HepG2 (cell line): Measurements from ENCODE around the gene SYNGR4. TPM values are rescaled to one million over a fixed set of nuclear protein-coding genes. Genes with fewer than 3 reads are reported as not detected.

ENCODE experiments used
- BHLHE40 ChIP-seq: IDR thresholded peaks from 2 replicates; pipeline ENCODE4 v1.6.1; 2011; ENCODE audit warnings: low read length, improper control_type of control experiment
- GFI1 ChIP-seq: sonication (generic); formaldehyde crosslinking; IDR thresholded peaks from 2 replicates; pipeline ENCODE4 v1.5.0; 2020; ENCODE audit warnings: missing genetic modification reagents, mild to moderate bottlenecking, borderline replicate concordance
- KMT2A ChIP-seq: sonication (generic); formaldehyde crosslinking; IDR thresholded peaks from 2 replicates; pipeline ENCODE4 v1.4.0; 2020; ENCODE audit warnings: missing genetic modification reagents
- NONO ChIP-seq, 2 experiments: fragments of 450-650 bp in 1 of 2; sonication (generic) in 1 of 2; formaldehyde crosslinking in 1 of 2; IDR thresholded peaks in 1 of 2; conservative IDR thresholded peaks in 1 of 2; 2 replicates each; pipeline versions ENCODE4 v1.6.1 to v1.8.0; 2017 to 2022; ENCODE audit warnings: mild to moderate bottlenecking in 1 of 2, missing genetic modification reagents in 1 of 2, moderate library complexity in 1 of 2
- PAF1 ChIP-seq: IDR thresholded peaks from 2 replicates; pipeline ENCODE4 v1.6.1; 2016; ENCODE audit warnings: missing genetic modification reagents, missing compliant biosample characterization
- RFXANK ChIP-seq: IDR thresholded peaks from 2 replicates; pipeline ENCODE4 v1.6.1; 2016
- SMAD3 ChIP-seq: sonication (generic); formaldehyde crosslinking; IDR thresholded peaks from 2 replicates; pipeline ENCODE4 v1.4.0; 2020; ENCODE audit warnings: missing genetic modification reagents
- SP140L ChIP-seq: sonication (generic); formaldehyde crosslinking; IDR thresholded peaks from 2 replicates; pipeline ENCODE4 v1.4.0; 2020; ENCODE audit warnings: missing genetic modification reagents, borderline replicate concordance
- TARDBP ChIP-seq: sonication (generic); formaldehyde crosslinking; IDR thresholded peaks from 2 replicates; pipeline ENCODE4 v1.8.0; 2022; ENCODE audit warnings: mild to moderate bottlenecking, missing genetic modification reagents
- TCF7 ChIP-seq: sonication (generic); IDR thresholded peaks from 2 replicates; pipeline ENCODE4 v1.6.1; 2016; ENCODE audit warnings: antibody characterized with exemption, low read depth
- ZBTB20 ChIP-seq: sonication (generic); formaldehyde crosslinking; IDR thresholded peaks from 2 replicates; pipeline ENCODE4 v1.8.1; 2023; ENCODE audit warnings: missing genetic modification reagents, low read depth, mild to moderate bottlenecking, borderline replicate concordance
- ZBTB40 ChIP-seq, 2 experiments: fragments of 450-650 bp in 1 of 2; sonication (generic) in 1 of 2; formaldehyde crosslinking in 1 of 2; IDR thresholded peaks; 2 replicates each; pipeline versions ENCODE4 v1.6.1 to v1.8.0; 2016 to 2022; ENCODE audit warnings: antibody characterized with exemption in 1 of 2, mild to moderate bottlenecking in 1 of 2, missing genetic modification reagents in 1 of 2
- ZEB1 ChIP-seq: IDR thresholded peaks from 2 replicates; pipeline ENCODE4 v1.6.1; 2012; ENCODE audit warnings: mild to moderate bottlenecking, low read depth, inconsistent platforms; ENCODE audit not compliant: insufficient replicate concordance
- ZFP36 ChIP-seq: fragments of 150-350 bp; IDR thresholded peaks from 2 replicates; pipeline ENCODE4 v1.6.1; 2018; ENCODE audit warnings: borderline replicate concordance, low read length, low read depth; ENCODE audit not compliant: partially characterized antibody
- ZNF124 ChIP-seq: sonication (generic); formaldehyde crosslinking; IDR thresholded peaks from 2 replicates; pipeline ENCODE4 v1.4.0; 2020; ENCODE audit warnings: missing genetic modification reagents
- ZNF224 ChIP-seq: sonication (generic); formaldehyde crosslinking; IDR thresholded peaks from 2 replicates; pipeline ENCODE4 v1.5.0; 2020; ENCODE audit warnings: mild to moderate bottlenecking, missing genetic modification reagents
- ZNF691 ChIP-seq: sonication (generic); formaldehyde crosslinking; IDR thresholded peaks from 2 replicates; pipeline ENCODE4 v1.4.0; 2020; ENCODE audit warnings: missing genetic modification reagents, low read depth, mild to moderate bottlenecking, borderline replicate concordance
- ZNF768 ChIP-seq: sonication (generic); formaldehyde crosslinking; IDR thresholded peaks from 2 replicates; pipeline ENCODE4 v1.4.0; 2020; ENCODE audit warnings: missing genetic modification reagents
- ZNF782 ChIP-seq: sonication (generic); formaldehyde crosslinking; IDR thresholded peaks from 2 replicates; pipeline ENCODE4 v1.4.0; 2020; ENCODE audit warnings: missing genetic modification reagents, mild to moderate bottlenecking, borderline replicate concordance
- polyA plus RNA-seq, 8 experiments: library from polyadenylated mRNA; depleted of rRNA in 3 of 8; stranded (reverse) in 7 of 8; unstranded in 1 of 8; fragments of >200 nt; fragmentation: Illumina TruSeq in 4 of 8; extraction: Trizol in 4 of 8; gene quantifications; 2 replicates each; pipeline versions ENCODE4 v1.2.1 to v1.2.3, GENCODE V29; 2011 to 2016; ENCODE audit warnings: low read depth in 4 of 8, missing spikeins in 1 of 8, mixed read lengths in 1 of 8; ENCODE audit not compliant: insufficient read depth in 1 of 8
- total RNA-seq, 5 experiments: library from RNA; depleted of rRNA; stranded (reverse); fragments of >200 nt; fragmentation: Illumina TruSeq; extraction: Trizol; gene quantifications; 2 replicates each; pipeline ENCODE4 v1.2.3, GENCODE V29; 2016; ENCODE audit warnings: low read depth in 1 of 5

The SYNGR4 gene
- total and polyA plus RNA-seq, 2 of the 13 experiments (the other 11 are each of a cell fraction or from before 2014, with no cell fraction given), result not detected

- TF ChIP-seq ZFP36, result no peak
- no peak for TF ChIP-seq TARDBP (CRISPR knock-in tag)
- no peak for TF ChIP-seq ZEB1
- no peak for TF ChIP-seq PAF1 (CRISPR knock-in tag)
- no peak for TF ChIP-seq ZNF224 (CRISPR knock-in tag)
- TF ChIP-seq GFI1 (CRISPR knock-in tag), result peak; percentile 34; the same call in 1 of the 2 replicates
- peak; percentile 34; the same call in 1 of the 2 replicates for TF ChIP-seq SMAD3 (CRISPR knock-in tag)
- no peak; the same call in 1 of the 2 replicates for TF ChIP-seq KMT2A
- no peak for TF ChIP-seq RFXANK (CRISPR knock-in tag)
- no peak for TF ChIP-seq SP140L
- no peak for TF ChIP-seq NONO (IDR thresholded peaks at IDR 0.05)
- no peak; the same call in 1 of the 2 replicates for TF ChIP-seq NONO (CRISPR knock-in tag; conservative IDR thresholded peaks at IDR 0.05)
- peak; percentile 79 for TF ChIP-seq ZNF768 (CRISPR knock-in tag)
- no peak for TF ChIP-seq BHLHE40
- TF ChIP-seq ZNF691 (CRISPR knock-in tag), result peak; percentile 76; the same call in 1 of the 2 replicates
- no peak for TF ChIP-seq TCF7
- no peak for TF ChIP-seq ZBTB40 (IDR thresholded peaks at IDR 0.05)
- TF ChIP-seq ZBTB40 (CRISPR knock-in tag; IDR thresholded peaks at IDR 0.05), result peak; percentile 69
- TF ChIP-seq ZNF124 (CRISPR knock-in tag), result peak; percentile 61; the same call in 1 of the 2 replicates
- TF ChIP-seq ZBTB20 (CRISPR knock-in tag), result peak; percentile 20; the same call in 1 of the 2 replicates
- peak; percentile 84; the same call in 1 of the 2 replicates for TF ChIP-seq ZNF782 (CRISPR knock-in tag)
Observed at GRCh38 chr19:48390188-48391099, 26.3 kb downstream of the SYNGR4 start (continued).
